GM19395 (cell line): ENCODE data around the gene FERD3L.

Source experiments
- ATAC-seq: cut with Tn5 transposase; IDR thresholded peaks from one replicate; pipeline ENCODE4 v1.9.1; 2021; ENCODE audit warnings: mild to moderate bottlenecking, moderate library complexity; ENCODE audit not compliant: unreplicated experiment

FERD3L gene

GRCh38 chr7:19117091-19117869, 27.9 kb downstream of the FERD3L start, which contains the start of gene TWIST1:
TSS of gene TWIST1 (minus strand) at chr7:19117636. CDS start at chr7:19117321, 315 bp downstream.
- ATAC-seq: peak; percentile 54

GRCh38 chr7:19116121-19117090, 28.8 kb downstream of the FERD3L start:
- ATAC-seq: peak; percentile 33

- no peak for ATAC-seq
Observed at GRCh38 chr7:19114551-19114855, 30.7 kb downstream of the FERD3L start.

- no peak for ATAC-seq
Observed at GRCh38 chr7:19113855-19114550, 31.2 kb downstream of the FERD3L start.

- no peak for ATAC-seq
Observed at GRCh38 chr7:19113002-19113350, 32.2 kb downstream of the FERD3L start.

GRCh38 chr7:19112274-19113001, 32.8 kb downstream of the FERD3L start:
- ATAC-seq: no peak

GRCh38 chr7:19111474-19112273, 33.5 kb downstream of the FERD3L start:
- ATAC-seq: no peak

- no peak for ATAC-seq
Observed at GRCh38 chr7:19110776-19111175, 34.4 kb downstream of the FERD3L start.

GRCh38 chr7:19110026-19110730, 35.0 kb downstream of the FERD3L start:
- ATAC-seq: no peak

GRCh38 chr7:19109000-19109946, 35.9 kb downstream of the FERD3L start:
- no peak for ATAC-seq

- ATAC-seq: no peak
Observed at GRCh38 chr7:19107356-19108146, 37.7 kb downstream of the FERD3L start.

- no peak for ATAC-seq
Observed at GRCh38 chr7:19107081-19107355, 38.2 kb downstream of the FERD3L start.

- ATAC-seq: no peak
Observed at GRCh38 chr7:19106241-19107080, 38.8 kb downstream of the FERD3L start.

GRCh38 chr7:19105546-19105945, 39.7 kb downstream of the FERD3L start:
- no peak for ATAC-seq

GRCh38 chr7:19104811-19105210, 40.4 kb downstream of the FERD3L start:
- ATAC-seq: no peak

- ATAC-seq: no peak
Observed at GRCh38 chr7:19102884-19103283, 42.3 kb downstream of the FERD3L start.

- no peak for ATAC-seq
Observed at GRCh38 chr7:19101909-19102308, 43.3 kb downstream of the FERD3L start.
